G401 (cell line): ENCODE data around the gene PIEZO1. TPM values are rescaled to one million over a fixed set of nuclear protein-coding genes. Genes with fewer than 3 reads are reported as not detected.

Experiments used
- DNase-seq: peaks from one replicate; pipeline ENCODE4 v3.0.0-alpha.2; 2015; ENCODE audit warnings: low spot score
- in situ Hi-C: cut with HindIII; loops from 2 replicates; pipeline ENCODE4 v1.10.0; 2016; ENCODE audit warnings: low sequenced_read_pairs, mixed read lengths
- total RNA-seq: library from RNA; depleted of rRNA; stranded (reverse); fragments of >200 nt; shearing (Covaris generic); gene quantifications from 2 replicates; pipeline ENCODE4 v1.2.3, GENCODE V29; 2014

The PIEZO1 gene
- total RNA-seq, 1 experiment from 2014 or later: 75.6 TPM

DNA sequence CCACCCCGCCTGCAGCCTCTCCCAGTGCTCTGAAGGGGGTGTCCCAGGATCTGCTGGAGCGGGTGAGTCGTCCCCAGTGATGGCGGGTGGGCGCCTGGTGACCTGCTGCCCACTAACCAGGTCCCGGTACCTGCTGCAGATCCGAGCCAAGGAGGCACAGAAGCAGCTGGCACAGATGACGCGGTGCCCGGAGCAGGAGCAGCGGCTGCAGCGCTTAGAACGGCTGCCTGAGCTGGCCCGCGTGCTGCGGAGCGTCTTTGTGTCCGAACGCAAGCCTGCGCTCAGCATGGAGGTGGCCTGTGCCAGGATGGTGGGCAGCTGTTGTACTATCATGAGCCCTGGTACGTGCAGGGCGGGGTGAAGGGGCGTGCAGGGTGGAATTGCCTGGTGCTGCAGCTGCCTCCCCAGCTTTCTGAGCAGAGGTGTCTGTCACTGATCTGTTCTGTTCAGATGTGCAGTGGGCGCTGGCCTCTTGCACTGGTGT is 22.2 kb upstream of the PIEZO1 start:
- in situ Hi-C loops: no loop called here
- no peak for DNase-seq

DNA sequence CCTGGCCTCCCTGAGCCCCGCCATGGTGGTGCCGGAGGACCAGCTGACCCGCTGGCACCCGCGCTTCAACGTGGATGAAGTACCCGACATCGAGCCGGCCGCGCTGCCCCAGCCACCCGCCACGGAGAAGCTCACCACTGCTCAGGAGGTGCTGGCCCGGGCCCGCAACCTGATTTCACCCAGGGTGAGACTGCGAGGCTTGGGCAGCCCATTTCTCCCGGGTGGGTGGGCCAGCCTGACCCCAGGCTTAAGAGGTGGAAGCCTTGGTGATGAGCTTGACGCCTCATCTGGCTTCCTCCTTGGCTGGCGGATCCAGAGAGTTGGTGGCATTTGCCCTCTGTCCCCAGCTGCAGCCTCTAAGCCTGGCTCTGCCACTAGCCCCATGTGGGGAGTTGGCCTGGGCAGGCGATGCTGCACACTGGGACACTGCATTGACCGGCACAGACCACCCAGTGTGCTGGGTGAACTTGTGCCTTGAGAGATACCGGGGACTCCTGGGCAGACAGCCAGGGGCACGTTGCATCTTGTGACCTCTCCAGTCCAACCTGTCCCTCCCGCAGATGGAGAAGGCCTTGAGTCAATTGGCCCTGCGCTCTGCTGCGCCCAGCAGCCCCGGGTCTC is 21.6 kb upstream of the PIEZO1 start:
- in situ Hi-C loops: no loop called here
- no peak for DNase-seq

DNA sequence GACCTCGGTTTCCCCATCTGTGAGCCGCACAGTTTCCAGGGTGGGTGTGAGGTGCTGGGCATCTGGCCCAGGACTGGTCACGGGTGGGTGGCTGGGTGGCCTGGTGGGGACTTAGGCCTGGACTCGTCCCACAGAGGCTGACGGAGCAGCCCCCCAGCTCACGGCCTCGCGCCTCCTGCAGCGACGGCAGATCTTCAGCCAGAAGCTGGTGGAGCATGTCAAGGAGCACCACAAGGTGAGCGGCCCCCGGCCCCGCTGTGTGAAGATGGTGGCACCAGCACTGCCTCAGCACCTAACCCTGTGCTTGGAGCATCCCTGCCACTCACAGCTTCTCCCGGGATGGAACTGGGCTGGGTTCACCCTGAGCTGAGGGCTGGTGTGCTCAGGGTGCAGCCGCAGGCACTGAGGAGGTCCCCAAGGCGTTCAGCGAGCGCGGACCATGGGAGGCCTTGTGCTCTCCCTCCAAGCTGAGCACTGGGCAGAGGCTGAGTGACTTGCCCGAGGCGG is 20.9 kb upstream of the PIEZO1 start:
- no peak for DNase-seq
- in situ Hi-C loops: no loop called here

DNA sequence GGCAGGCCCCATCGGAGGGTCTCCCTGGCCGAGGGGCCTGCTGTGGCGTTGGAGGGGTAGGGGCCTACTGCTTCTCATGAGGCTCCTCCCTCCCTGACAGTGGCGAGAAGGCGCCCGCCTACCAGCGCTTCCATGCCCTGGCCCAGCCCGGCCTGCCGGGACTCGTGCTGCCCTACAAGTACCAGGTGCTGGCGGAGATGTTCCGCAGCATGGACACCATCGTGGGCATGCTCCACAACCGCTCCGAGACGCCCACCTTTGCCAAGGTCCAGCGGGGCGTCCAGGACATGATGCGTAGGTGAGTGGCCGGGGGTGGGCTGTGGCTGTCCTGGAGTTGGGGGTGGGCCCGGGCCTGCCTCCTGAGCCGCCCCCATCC is 20.3 kb upstream of the PIEZO1 start:
- in situ Hi-C loops: no loop called here
- DNase-seq: no peak

DNA sequence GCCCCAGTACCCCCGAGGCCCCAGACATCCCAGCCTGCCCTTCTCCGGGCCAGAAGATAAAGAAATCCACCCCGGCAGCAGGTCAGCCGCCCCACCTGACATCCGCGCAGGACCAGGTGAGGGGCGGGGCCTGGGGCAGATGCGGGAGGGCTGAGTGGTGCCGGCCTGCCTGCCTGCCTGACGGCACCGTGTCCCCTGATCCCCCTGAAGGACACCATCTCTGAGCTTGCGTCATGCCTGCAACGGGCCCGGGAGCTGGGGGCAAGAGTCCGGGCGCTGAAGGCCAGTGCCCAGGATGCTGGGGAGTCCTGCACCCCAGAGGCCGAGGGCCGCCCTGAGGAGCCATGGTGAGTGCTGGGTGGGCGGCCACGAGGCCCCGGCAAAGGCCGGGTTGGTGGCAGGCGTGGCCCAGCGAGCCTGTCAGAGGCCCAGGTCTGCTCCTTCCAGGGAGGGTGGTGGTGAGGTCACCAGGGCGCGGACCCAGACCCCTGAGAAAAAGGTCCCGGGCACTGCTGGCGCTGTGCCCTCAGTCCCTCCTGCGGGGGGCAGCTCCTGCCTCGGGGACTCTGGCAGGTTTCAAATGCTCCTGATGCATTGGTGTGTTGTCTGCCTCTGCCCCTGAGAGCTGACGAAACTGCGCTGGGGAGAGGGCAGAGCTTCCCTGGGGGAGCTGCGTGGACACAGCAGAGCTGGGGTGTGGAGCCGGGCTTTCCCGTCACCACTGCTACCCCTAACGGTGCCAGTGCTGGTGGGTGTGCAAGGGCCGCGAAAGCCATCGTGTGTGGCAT is 19.7 kb upstream of the PIEZO1 start:
- in situ Hi-C loops: no loop called here

DNA sequence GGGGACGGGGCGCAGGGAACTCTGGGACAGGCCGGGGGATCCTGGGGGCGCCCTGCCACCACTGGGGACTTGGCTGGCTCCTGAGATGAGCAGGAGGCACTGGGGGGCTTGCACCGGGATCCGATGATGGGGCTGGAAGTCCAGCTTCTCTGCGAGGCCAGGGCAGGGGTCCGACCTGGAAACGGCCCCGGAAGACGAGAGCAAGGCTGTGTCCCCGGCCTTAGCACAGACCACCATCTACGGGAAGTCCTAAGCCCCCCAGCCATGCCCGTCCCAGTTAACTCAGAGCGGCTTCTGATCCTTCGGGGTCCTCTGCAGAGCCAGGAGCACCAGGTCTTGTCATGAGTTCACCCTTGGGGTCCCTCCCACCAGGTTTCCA is 19.1 kb upstream of the PIEZO1 start:
- no peak for DNase-seq
- in situ Hi-C loops: no loop called here

More for the DNA sequence above, 19.7 kb upstream of the PIEZO1 start:
- no peak for DNase-seq

DNA sequence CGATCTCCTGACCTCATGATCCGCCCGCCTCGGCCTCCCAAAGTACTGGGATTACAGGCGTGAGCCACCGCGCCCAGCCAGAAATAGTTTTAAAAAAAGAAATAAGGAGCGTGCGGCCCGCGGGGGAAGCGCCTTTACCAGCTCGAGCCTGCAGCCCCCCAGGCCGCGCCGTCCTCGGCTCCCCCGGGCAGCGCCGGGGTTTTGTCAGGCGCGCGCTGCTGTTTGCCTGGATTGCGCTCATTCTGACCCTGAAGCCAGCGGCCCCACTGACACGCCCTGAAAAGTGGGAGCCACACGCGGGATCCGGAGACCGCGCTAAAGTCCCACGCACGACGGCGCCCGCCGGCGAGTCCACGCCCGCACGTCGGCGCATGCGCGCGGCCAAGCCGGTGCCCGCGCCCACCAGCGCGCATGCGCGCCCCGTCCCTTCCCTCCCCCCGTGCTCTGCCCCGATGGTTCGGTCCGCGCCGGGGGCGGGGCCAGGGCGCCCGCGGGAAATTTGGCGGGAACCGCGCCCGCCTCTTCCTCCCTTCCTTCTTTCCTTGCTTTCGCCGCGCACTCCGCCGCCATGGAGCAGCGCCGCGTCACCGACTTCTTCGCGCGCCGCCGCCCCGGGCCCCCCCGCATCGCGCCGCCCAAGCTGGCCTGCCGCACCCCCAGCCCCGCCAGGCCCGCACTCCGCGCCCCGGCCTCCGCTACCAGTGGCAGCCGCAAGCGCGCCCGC is 18.4 kb upstream of the PIEZO1 start, which contains the start of gene CDT1:
Gene CDT1 (plus strand): TSS at position 526 of the 724 bp plus-strand sequence. CDS start 43 bp downstream, at position 569.
- in situ Hi-C loops: no loop called here

DNA sequence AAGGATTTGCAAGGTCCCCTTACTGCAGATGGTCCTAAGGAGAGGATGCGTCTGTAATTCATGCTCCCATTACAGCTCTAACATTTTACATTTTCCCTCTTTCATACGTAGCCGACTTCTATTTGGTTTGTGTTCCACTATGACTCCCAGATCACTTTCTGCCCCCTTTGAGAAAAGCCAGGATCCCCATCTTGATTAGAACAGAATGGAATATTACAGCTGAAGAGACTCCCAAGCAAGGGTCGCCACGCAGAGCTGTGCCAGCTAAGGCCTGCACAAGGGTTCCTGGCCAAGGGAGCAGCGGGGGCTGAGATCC is 15.2 kb upstream of the PIEZO1 start:
- in situ Hi-C loops: no loop called here

More for the DNA sequence above, 18.4 kb upstream of the PIEZO1 start, which contains the start of gene CDT1:
- peak; percentile 75 for DNase-seq

DNA sequence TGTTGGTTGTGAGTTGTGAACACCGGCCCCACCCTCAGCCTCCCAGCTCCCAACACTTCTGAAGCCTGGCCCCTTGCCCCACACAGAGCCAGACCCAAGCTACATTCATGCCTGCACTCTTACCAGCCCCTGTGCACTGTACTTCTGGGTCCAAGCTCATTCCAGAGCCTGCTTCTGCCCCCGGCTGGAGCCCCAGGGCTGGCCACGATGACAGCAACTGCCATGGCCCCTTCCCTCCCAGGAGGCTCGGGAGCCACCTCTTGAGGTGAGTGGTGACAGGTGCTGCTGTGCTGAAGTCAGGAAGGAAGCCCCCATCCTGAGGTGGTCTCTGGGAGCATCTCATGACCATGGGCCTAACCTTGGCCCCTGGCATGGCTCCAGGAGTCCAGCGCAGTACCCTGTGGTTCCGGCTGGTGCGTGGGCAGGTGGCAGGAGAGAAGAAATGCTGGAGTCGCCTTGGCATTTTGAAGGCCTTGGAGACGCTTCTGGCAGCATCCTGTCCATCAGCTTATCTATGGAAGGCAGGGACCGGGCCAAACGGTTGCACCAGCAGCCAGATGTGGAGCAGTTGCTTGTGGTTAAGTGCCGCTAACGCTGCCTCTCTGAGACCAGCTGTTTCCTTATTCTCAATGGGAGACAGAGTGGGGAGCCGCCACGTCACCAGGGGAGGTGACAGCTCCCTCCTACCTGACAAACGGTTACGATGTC is 14.7 kb upstream of the PIEZO1 start:
- in situ Hi-C loops: no loop called here
- DNase-seq: no peak

More for the DNA sequence above, 15.2 kb upstream of the PIEZO1 start:
- no peak for DNase-seq

DNA sequence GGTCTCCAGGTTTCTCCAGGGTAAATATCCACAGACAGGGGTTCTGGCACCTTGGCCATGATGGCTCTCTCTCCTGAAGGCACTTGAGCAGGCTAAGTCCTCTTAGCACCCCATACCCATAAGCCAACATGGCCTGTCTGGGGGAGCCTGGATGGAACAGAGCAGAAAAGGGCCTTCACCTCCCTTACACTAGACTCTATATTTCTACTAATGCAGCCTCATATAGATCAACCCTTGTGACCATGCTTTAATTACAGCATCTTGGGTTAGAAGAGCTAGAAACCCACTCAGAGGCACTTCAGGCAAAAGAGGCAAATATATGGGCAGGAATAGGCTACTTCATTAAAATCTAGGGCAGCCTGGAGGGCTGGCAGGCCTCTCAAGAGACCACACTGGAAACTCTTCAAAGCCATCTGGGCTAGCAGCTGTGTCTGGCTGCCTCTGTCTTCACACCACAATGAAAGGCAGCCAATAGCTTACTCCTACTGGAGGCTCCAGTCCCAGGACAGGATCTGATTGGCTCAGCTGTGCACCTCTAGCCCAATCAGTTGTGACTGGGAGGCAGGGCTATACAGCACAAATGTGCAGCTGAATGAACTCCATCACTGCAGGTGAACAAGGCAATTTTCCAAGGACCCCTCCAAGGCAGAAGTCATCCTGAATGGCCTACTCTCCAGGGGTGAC is 13.9 kb upstream of the PIEZO1 start:
- in situ Hi-C loops: no loop called here
- no peak for DNase-seq

DNA sequence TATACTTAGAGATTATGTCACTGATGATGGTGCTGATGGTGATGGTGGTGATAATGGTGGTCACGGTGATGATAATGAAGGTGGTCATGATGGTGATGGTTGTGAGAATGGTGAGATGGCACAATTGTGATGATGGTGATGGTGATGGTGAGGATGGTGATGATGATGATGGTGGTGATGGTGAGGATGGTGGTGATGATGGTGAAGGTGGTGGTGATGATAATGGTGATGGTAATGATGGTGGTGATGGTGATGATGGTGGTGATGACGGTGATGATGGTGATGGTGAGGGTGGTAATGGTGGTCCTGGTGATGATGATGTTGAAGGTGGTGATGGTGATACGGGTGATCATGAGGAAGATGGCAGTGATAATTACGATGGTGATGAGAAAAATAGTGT is 13.1 kb upstream of the PIEZO1 start:
- DNase-seq: no peak
- in situ Hi-C loops: no loop called here

DNA sequence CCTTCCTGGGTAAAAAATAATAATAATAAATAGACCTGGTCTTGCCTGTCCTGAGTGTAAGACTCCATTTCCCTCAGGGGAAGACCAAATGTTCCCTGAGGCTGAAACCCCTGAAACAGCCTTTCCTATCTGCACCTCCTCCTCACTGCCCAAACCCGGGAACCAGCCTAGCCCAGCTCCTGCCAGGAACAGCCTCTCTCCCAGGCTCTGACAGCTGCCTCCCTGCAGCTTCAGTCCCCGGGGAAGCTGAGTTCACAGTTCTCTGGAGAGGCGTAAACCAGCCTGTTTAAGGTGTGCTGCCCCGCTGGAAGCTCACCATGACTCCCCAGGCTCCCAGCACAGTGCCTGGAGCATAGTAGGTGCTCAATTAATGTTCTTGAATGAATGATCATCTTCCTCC is 11.3 kb upstream of the PIEZO1 start:
- no peak for DNase-seq
- in situ Hi-C loops: no loop called here

DNA sequence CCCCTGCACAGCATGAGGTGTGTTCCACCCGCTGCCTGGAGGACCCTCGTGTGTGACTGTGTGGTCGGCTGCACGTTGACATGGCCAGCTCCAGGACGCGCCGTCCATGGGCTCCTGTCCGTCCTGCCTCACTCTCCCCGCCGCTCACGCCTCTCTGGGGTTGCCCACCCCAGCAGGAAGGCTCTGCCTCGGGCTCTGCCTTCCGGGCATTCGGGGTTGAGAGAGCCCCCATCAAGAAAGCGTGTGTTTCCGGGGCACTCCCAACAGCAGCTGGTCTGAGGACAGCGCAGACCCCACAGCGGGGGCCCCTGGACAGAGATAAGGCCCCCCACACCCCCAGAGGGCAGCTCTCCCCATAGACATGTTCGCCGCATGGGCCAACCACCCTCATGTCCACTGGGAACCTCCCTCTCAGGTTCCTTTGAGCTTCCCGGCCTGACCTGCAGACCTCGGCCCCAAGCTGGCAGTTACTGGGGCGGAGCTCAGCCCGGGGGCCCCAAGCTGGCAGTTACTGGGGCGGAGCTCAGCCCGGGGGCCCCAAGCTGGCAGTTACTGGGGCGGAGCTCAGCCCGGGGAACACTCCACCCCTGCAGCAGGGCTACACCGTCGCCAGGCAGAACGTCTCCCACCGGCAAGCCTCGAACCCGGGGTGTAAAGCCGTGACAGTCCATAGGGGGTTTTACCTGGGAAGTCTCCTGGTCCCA is 8.4 kb upstream of the PIEZO1 start:
- in situ Hi-C loops: no loop called here
- no peak for DNase-seq

DNA sequence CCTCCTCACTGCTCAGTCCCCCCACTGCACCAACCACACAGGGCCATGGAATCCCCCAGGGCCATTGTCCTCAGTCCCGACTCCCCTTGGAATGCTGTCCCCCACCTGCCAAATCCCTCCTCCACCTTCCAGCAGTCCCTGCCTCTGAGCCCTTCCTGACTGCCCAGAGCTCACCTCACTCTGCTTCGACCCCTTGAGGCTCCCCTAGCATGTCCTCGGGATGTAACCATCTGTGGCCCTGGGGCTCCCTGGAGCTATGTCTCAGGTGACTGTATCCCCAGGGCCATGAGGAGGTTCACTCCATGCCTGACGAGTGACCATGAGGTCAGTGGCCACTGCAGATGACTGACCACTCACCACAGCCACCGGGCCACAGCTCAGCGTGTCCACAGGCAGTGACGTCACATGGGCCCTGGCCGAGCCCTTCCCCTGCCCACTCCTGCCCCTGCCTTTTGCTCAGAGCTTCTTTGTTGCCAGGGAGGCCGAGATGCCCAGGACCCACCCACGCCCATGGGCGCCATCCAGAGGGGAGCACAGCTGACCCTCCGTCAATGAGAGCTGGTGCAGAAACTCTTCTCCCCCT is 7.7 kb upstream of the PIEZO1 start:
- no peak for DNase-seq
- in situ Hi-C loops: no loop called here

DNA sequence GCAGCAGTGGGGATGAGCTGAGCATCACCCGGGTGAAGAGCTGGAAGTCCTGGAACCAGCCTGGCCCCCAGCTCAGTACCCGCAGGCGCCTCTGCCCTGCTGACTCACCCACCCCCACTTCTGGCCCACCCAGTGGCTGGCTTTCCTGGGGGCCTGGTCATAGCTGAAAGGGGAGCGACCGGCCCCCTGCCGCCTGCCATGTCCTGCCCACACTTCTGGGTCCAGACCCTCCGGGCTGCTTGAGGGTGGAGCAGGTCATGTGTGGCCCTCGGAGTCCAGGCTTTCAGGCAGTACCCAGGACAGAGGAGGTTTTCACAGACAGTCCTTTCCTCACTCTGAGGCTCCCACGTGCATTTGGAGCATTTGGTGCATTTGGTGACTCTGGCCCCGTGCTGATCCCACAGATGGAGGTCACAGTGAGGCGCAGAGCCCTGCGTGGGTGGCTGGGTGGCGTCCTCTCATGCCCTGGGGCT is 7.1 kb upstream of the PIEZO1 start:
- in situ Hi-C loops: no loop called here
- no peak for DNase-seq

DNA sequence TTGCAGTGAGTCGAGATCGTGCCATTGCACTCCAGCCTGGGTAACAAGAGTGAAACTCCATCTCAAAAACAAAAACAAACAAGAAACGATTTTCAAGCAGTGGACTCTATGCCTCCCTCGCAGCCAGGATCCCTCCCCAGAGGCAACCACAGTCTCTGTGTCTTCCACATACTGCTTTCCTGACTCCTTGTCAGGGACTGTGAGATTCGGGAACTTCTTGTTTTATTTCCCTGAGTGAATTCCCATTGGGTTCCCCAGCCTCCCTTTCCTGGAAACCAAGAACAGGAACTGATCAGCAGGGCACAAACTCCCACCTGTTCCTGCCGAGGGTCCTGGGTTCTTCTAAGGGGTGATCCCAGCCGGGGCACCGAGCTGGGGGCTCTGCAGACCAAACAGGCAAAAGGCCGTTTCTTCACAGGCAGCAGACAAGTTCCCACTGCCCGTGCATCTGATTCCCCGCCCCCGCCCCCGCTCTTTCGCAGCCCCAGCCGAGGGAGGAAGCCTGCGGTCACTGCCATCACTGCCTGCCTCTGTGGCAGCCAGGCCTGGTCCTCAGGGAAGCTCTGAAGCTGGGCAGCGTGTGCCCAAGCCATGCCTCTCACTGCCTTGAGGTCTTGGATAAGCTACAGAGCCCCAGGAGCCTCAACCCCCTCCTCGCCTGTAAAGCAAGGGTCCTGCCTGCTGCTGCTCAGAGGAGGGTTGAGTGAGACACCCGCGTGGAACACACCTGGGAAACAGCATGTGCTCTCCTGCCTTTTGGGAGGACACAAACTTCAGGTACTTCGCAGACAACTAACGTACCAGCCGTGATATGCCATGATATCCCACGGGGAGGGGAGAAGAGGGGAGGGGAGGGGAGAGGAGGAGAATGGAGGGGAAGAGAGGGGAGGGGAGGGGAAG is 5.5 kb upstream of the PIEZO1 start:
- DNase-seq: no peak
- in situ Hi-C loops: no loop called here

DNA sequence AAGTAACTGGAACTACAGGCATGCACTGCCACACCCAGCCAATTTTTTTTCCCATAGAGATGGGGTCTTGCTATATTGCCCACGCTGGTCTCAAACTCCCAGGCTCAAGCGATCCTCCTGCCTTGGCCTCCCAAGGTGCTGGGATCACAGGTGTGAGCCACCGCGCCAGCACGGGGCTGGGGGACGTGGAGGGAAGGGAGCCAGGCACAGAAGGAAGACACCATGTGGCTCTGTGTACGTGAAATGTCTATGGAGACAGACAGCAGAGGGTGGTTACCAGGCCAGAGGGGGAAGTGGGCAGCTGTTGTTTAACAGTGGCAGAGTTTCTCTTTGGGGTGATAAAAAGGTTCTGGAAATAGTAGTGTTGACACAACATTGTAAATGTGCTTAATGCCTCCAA is 4.6 kb upstream of the PIEZO1 start:
- in situ Hi-C loops: loop anchor here (5.0 kb wide), 1 partner anchor 37 kb away; no protein-coding TSS in a partner anchor
- DNase-seq: no peak
